T-helper 1 cell treated with Interleukin-12 subunit alpha and Interleukin-12 subunit beta and Interleukin-4 antibody, amounts not matched to agents 30 ng/mL and 1 ng/mL, for 36 hours (primary cell): ENCODE data around the gene SSC4D. TPM values are rescaled to one million over a fixed set of nuclear protein-coding genes. Genes with fewer than 3 reads are reported as not detected.
"Not testable (repeated sequence)": the region's sequence is repeated elsewhere in the genome, so short reads cannot be mapped to it uniquely, and the experiment has no call there.

Source experiments
- intact Hi-C: fragments of 100-400 bp; cut with micrococcal nuclease; formaldehyde crosslinking; loops from one replicate; pipeline ENCODE4 v1.15.1; 2024
- total RNA-seq: library from RNA; stranded (reverse); gene quantifications from 2 replicates; pipeline ENCODE4 v1.2.3, GENCODE V29; 2022

SSC4D gene
- 0.17 and 0.44 TPM in 2 replicates for total RNA-seq

DNA sequence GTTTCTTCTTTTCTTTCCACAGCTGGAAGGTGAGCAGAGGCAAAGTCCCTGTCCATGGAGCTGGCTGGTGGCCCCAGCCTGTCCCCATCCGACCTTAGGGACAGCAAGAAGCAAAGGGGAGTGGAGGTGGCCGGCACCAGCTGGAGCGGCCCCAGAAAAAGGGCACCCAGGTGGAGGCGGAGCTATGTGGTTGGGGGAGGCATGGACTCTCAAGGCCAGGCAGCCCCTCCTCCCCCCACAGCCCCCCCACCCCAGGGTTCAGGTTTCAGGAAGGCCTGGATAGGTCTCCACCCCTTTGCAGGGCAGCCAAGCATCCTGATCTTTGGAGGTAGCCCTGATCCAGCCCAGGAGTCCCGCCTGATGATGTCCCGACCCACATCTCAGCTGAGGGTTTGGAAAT is at the start of gene SSC4D:
Gene SSC4D (minus strand): TSS at position 161 of the 400 bp plus-strand sequence. CDS start 5,258 bp downstream, outside the sequence.
- intact Hi-C loops = no loop called here

- intact Hi-C loops = not testable (repeated sequence)
Measured at GRCh38 chr7:76458504-76458903, 49.0 kb upstream of the SSC4D start.

GRCh38 chr7:76457017-76457416 is 47.5 kb upstream of the SSC4D start:
- intact Hi-C loops = not testable (repeated sequence)

GRCh38 chr7:76445577-76446008 is 36.1 kb upstream of the SSC4D start:
- intact Hi-C loops = not testable (repeated sequence)

DNA sequence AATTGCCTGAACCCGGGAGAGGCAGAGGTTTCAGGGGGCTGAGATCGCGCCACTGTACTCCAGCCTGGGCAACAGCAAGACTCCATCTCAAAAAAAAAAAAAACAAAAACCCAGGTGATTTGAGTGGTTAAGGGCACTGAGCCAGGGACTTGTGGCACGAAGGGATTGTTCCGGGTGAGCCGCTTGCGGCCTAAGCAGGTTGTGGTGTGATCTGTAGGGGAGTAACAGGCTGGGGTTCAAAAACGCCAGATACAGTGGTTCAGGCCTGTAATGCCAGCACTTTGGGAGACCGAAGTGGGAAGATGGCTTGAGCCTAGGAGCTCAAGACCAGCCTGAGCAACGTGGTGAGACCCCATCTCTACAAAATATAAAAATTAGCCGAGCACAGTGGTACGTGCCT is 34.3 kb upstream of the SSC4D start:
- intact Hi-C loops = not testable (repeated sequence)

DNA sequence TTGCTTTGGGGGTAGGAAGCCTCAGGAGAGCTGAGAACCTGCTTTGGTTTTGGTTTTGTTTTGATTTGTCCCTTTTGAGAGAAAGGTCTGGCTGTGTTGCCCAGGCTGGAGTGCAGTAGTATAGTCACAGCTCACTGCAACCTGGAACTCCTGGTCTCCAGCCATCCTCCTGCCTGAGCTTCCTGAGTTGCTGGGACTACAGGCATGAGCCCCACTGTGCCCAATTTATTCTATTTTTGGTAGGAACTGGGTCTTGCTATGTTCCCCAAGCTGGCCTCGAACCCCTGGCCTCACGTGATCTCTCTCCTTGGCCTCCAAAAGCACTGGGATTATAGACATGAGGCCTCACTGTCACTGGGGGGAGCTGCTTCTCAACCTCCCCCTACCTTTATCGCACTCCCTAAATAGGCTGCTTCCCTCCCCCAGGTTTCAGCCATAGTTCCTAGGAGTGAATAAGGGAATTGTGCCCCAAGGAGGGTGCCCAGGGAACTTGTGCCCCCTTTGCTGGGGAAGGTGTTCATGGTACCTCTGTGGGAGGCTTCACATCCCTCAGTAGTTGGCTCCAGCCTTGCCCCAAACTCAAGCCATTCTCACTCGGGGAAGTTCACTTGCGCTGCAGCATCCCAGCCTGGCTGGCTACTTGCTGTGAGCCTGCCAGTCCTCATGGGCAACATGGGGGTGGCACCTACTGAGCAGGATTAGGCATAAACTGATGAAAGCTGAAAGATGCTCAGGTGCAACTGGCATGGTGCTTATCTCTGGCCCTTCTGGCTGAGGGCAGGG is 33.4 kb upstream of the SSC4D start:
- intact Hi-C loops = not testable (repeated sequence)

GRCh38 chr7:76441792-76442191 is 32.3 kb upstream of the SSC4D start:
- intact Hi-C loops = not testable (repeated sequence)

DNA sequence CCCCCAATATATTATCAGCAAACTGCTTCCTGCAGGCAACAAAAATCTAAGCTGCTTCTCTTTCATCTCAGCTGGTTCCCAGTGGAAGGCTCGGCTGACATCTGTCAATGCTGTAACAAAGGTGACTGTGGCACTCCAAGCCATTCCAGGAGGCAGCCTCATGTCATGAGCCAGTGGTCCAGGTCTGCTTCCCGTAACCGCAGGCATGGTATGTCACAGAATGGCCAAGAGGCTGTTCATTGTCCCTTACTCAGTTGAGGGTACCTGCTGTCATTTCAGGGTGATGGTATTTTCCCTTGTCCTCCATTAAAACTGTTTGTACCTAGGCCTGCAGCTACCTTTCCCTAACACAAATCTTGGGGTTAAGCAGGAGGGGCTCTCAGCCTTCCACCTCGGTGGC is 30.9 kb upstream of the SSC4D start:
- intact Hi-C loops = not testable (repeated sequence)

DNA sequence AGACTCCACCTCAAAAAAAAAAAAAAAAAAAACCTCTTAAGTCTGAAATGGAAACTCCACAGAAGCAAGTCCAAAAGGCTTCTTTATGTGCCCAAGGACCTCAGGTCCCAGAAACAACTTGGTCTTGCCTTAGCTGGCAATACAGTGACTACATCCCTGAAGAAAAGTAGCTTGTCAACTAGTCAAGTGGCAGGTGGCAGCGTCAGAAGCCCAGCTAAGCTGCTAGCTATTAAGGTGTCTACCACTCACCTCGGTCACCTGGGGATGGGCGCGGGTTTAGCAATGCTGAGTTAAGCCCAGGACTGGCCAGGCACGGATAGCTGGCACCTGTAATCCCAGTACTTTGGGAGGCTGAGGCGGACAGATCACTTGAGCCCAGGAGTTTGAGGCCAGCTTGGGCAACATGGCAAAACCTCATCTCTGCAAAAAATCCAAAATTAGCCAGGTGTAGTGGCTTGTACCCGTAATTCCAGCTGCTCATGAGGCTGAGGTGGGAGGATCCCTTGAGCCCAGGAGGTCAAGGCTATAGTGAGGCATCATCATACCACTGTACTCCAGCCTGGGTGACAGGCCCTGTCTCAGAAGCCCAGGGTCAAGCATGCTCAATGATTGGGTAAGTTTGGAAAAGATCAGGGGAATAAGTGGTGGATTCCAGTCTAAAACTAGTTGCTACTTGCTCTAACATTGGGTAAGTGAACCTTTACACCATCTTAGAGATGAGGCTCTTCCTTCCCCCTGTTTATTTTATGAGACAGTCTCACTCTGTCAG is 29.8 kb upstream of the SSC4D start:
- intact Hi-C loops = not testable (repeated sequence)

DNA sequence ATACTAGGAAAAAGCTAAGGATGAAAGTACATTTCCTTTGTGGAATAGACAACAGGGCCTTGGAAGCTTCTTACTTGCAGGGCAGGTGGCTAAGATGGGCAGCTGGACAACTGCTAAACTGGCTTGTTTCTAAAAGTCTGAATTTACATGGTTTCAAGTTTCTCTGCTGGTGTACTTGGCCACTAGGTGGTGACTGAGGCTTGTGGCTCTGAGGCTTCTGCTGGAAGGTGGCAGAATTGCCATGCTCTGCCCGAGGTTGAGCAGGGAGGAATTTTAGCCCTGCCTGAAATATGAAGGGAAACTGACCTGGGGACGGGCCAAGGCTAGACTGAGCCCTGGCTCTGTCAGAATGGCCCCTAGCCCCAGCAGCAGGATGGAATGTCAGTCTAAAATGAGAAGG is 28.4 kb upstream of the SSC4D start:
- intact Hi-C loops = not testable (repeated sequence)

DNA sequence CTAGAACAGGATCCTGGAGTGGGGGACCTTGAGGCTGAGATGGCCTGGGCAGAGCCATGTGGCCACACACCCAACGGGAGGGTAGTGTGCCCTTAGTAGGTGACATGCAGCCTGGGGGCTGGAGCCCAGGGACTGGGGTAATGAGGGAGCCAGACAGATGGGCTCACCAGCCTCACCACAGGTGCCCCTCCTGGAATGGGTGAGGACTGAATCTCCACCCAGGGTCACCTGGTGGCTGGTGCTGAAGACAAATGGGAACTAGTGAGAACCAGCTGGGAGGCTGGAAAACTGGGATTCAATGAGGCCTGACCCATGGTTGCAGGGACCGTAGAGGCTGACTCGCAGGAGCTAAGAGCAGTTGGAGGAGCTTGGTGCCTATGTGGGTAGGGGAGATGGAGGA is 21.3 kb upstream of the SSC4D start:
- intact Hi-C loops = no loop called here

GRCh38 chr7:76430211-76430610 is 20.7 kb upstream of the SSC4D start:
- intact Hi-C loops = no loop called here

DNA sequence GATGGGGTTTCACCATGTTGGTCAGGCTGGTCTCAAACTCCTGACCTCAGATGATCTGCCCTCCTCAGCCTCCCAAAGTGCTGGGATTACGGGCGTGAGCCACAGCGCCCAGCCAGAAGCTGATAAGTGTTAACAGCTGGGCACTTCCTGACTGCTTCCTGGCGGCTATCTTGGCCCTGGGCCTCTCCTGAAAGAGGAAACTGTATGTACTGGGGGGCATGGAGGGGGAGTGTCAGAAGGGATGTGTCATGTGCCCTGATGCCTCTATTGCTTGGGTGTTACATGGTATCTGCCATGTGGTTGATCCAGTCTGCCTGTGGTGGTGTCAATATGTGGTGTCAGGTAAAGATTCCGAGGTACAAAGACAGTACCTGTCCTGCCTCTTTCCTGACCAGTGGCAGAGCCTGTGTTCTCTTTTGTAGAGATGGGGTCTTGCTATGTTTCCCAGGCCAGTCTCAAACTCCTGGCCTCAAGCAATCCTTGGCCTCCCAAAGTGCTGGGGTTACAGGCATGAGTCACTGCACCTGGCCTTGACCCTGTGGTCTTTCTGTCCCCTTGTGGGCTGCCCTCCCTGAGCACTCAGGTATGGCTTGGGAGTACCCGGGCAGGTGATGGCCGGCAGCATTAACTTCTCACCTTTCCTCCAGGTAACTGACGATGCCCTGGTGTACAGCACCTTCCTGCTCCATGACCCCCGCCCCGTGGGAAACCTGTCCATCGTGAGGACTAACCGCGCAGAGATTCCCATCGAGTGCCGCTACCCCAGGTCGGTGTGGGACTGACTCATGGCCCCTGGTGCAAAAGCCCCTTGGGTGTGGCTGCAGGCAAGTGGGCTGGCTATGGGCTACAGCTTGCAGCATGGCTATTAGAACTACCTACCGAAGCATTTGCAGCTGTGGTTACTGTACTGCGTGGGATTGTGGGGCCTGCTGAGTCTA is 19.6 kb upstream of the SSC4D start:
- intact Hi-C loops = loop anchor here (10.0 kb wide), 1 partner anchor 1106 kb away; the partner anchor contains the start of gene PTPN12

DNA sequence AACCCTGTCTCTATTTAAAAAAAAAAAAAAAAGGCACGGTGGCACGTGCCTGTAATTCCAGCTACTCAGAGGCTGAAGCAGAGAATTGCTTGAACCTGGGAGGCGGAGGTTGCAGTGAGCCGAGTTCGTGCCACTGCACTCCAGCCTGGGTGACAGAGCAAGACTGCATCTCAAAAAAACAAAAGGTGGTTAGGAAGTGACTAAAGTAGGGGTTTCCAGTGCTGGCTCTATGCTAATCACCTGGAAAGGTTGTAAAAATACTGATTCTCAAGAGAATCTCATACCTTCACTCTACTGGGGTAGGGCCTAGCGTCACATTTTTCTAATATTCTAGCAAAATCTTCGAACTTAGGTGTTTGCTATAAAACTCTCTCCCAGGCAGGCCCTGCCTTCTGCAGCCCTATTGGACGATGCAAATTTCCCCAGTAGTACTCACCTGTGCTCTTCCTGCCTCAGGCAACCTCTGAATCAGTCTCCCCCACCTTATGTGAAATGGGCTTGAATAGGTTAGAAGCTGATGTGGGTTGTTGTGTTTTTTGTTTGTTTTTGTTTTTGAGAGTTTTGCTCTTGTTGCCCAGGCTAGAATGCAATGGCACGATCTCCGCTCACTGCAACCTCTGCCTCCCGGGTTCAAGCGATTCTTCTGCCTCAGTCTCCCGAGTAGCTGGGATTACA is 18.8 kb upstream of the SSC4D start:
- intact Hi-C loops = loop anchor here (10.0 kb wide), 1 partner anchor 1107 kb away; the partner anchor contains the start of gene PTPN12

DNA sequence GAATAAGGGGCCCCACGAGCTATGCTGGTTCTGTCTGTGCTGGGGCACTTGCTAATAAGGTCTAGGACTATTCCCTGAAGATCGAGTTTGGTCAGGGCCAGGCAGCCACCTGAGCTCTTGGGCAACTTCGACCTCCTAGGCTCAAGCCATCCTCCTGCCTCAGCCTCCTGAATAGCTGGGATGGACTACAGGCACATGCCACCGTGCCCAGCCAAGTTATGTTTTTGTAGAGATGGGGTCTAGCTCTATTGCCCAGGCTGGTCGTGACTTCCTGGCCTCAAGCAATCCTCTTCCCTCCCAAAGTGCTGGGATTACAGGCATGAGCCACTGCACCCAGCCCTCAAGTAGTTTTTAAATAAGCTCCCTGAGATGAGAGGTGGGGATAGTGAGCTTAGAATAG is 18.1 kb upstream of the SSC4D start:
- intact Hi-C loops = loop anchor here (10.0 kb wide), 1 partner anchor 1107 kb away; the partner anchor contains the start of gene PTPN12

DNA sequence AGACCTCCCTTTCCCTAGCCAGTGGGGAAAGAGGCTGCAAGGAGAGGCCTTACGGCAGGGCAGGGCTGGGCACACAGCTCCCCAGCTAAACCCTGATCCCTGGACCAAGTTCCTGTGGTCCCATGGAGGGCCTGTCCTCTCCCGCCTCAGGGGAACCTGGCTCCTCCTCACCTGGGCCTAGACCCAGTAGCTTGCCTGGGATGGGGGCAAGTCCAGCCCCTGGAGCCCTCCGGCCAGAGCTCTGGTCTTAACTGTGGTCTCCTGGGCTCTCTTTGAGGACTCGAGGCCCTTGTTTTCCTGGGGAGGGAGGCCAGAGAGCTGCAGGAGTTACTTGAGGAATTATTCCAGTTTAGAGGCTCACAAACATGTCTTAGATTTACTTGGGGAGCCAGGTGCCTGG is 16.7 kb upstream of the SSC4D start:
- intact Hi-C loops = loop anchor here (10.0 kb wide), 1 partner anchor 1109 kb away; the partner anchor contains the start of gene PTPN12

DNA sequence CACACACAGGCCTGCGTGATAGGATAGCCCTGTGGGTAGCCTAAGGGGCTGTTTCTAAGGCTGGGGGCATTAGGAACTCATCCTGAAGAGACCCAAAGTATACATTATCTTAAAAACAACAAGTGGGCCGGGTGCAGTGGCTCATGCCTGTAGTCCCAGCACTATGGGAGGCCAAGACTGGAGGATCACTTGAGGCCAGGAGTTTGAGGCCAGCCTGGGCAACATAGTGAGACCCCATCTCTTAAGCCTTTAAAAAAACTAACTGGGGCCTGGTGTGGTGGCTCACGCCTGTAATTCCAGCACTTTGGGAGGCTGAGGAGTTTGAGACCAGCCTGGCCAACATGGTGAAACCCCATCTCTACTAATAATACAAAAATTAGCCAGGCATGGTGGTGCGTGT is 16.1 kb upstream of the SSC4D start:
- intact Hi-C loops = loop anchor here (10.0 kb wide), 1 partner anchor 1109 kb away; the partner anchor contains the start of gene PTPN12

DNA sequence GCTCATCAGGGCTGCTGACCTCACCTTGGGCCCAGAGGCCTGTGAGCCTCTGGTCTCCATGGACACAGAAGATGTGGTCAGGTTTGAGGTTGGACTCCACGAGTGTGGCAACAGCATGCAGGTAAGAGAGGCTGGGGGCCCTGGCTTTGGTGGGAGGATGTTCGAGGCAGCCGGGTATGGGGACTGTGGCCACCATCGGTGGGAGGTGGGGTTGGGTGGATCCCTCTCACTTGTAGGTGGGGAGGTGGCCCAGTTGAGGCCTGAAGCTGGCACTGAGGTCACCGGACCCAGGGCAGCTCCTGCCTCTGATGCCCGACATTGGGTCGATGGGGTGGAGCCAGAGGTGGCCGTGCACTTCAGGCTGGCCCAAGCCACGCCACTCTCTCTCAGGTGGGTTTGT is 15.7 kb upstream of the SSC4D start:
- intact Hi-C loops = loop anchor here (10.0 kb wide), 1 partner anchor 1110 kb away; the partner anchor contains the start of gene PTPN12

DNA sequence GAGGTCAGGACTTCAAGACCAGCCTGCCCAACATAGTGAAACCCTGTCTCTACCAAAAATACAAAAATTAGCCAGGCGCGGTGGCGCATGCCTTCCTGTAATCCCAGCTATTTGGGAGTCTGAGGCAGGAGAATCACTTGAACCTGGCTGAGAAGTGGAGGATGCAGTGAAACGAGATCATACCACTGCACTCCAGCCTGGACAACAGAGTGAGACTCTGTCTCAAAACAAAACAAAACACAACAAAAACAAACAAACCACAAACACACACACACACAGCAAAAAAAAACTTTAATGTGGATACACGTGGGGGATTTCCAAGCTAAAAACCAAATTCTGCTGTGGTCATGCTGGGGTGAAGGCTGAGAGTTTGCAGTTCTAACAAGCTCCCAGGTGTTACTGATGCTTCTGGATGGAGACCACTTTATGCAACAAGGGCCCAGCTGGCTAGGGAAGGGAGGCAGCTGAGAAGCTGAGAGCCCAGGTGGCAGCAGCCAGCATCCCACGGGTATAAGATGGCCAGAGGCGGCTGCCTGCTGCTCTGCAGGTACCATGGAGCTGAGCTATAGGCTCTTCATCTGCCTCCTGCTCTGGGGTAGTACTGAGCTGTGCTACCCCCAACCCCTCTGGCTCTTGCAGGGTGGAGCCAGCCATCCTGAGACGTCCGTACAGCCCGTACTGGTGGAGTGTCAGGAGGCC is 15.1 kb upstream of the SSC4D start, which contains the start of gene ZP3:
Gene ZP3 (plus strand): TSS at position 538 of the 699 bp plus-strand sequence. CDS start 15 bp downstream, at position 553.
- intact Hi-C loops = loop anchor here (1.0 to 10.0 kb wide), 4 partner anchors 27 to 1110 kb away; partner anchors contain the start of gene PTPN12
